Measurements from ENCODE around the gene LPP.

- TF ChIP-seq GATA2 (IDR thresholded peaks at IDR 0.05; ENCODE audit: low read depth, low read length) (no peak), GATA3 (IDR thresholded peaks at IDR 0.05; ENCODE audit: low read depth, low read length) (no peak)
Observed at GRCh38 chr3:188577539-188577938, 423.6 kb downstream of the LPP start.

Measured in SH-SY5Y (cell line).